Measurements from ENCODE around the gene ADM5.

The ADM5 gene

GRCh38 chr19:49667473-49667872, 21.9 kb upstream of the ADM5 start:
- Mint-ChIP-seq H3K27ac (no peak overlapping the region), H3K27me3 (no peaks in the 10 kb centered on the region), H3K9me3 (ENCODE audit: low read depth) (no peaks in the 10 kb centered on the region), H3K4me3 (peak overlapping the region; percentile 99), H3K4me1 (ENCODE audit: low read depth) (peaks cover 40% of the 10 kb centered on the region), H3K36me3 (peaks cover 2% of the 10 kb centered on the region)

- Mint-ChIP-seq H3K4me1 (ENCODE audit: low read depth) (peaks cover 25% of the 10 kb centered on the region), H3K36me3 (peaks cover 2% of the 10 kb centered on the region), H3K4me3 (no peak overlapping the region), H3K27ac (no peak overlapping the region), H3K9me3 (ENCODE audit: low read depth) (no peaks in the 10 kb centered on the region), H3K27me3 (no peaks in the 10 kb centered on the region)
Observed at GRCh38 chr19:49669516-49669915, 19.9 kb upstream of the ADM5 start.

DNA sequence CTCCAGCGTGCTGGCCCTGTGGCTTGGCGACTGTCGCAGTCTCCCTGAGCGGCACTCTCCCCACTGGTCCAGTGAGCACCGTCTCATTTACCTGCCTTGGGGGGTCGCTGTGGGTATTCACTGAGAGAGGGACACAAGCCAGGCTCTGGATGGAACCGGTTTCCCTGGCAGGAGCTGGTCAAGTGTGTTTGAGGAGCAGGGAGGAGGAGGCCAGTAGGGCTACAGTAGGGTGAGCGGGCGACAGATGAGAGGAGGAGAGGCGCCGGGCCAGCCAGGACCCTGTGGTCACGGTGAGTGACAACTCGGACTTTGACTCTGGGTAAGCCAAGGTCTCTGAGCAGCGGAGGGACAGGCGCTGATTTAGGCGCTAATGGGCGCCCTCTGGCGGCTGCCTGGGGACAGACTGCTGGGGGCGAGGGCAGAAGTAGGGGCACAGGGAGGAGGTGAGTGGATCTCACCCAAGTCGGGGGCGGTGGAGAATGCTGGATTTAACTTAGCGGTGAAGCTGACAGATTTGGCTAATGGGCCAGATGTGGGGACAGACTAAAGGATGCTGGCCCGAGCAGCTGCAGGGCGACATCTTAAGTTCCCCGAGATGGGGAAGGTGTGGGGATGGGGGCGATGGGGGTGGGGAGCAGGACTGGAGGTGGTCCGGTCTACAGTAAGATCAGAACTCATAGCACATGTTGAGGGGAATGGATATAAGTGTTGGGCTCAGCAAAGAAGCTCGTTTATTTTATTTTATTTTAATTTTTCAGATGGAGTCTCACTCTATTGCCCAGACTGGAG, 17.1 kb upstream of the ADM5 start:
- peaks cover 2% of the 10 kb centered on the region for H3K36me3 Mint-ChIP-seq
- H3K27me3 Mint-ChIP-seq, result no peaks in the 10 kb centered on the region
- H3K9me3 Mint-ChIP-seq (ENCODE audit: low read depth), result no peaks in the 10 kb centered on the region
- H3K4me1 Mint-ChIP-seq (ENCODE audit: low read depth), result peaks cover 18% of the 10 kb centered on the region
- H3K27ac Mint-ChIP-seq, result no peak overlapping the region
- H3K4me3 Mint-ChIP-seq, result no peak overlapping the region

DNA sequence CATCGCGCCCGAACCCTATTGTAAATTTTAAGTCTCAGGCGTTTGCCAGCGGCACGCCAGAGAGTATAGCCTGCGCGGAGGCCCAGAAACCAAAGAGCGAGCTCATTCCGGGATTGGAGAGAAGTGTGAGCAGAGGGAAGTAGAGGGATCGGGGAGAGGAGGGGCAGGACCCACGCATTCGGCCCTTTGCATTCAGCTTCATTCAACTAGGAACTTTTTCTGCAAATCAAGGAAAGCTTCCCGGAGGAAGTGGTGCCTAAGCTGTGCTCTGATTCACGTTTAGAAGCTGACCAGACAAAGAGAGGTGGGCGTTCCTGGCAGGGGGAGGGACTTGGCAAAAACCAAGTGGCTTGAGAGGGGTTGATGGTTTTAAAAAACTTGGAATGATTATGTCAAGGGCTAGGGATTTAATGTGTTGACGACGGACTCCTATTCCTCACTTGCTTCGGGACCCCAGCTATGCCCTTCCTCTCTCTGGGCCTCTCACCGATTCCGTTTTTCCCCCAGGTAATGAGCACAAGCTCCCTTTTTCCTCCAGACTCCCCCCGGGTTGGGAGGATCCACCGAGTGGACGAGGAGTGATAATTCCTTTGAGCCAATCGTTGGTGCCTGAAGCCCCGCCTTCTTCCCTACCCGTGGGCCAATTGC, 13.1 kb upstream of the ADM5 start:
- Mint-ChIP-seq H3K9me3 (ENCODE audit: low read depth) (no peaks in the 10 kb centered on the region), H3K36me3 (no peaks in the 10 kb centered on the region), H3K4me3 (peak overlapping the region; percentile 94), H3K4me1 (ENCODE audit: low read depth) (peaks cover 34% of the 10 kb centered on the region), H3K27ac (peak overlapping the region; percentile 99), H3K27me3 (no peaks in the 10 kb centered on the region)

GRCh38 chr19:49676784-49677230, 12.6 kb upstream of the ADM5 start:
- H3K27me3 Mint-ChIP-seq, result no peaks in the 10 kb centered on the region
- peak overlapping the region; percentile 94 for H3K4me3 Mint-ChIP-seq
- peaks cover 34% of the 10 kb centered on the region for H3K4me1 Mint-ChIP-seq (ENCODE audit: low read depth)
- H3K36me3 Mint-ChIP-seq, result no peaks in the 10 kb centered on the region
- no peaks in the 10 kb centered on the region for H3K9me3 Mint-ChIP-seq (ENCODE audit: low read depth)
- H3K27ac Mint-ChIP-seq, result peak overlapping the region; percentile 99

DNA sequence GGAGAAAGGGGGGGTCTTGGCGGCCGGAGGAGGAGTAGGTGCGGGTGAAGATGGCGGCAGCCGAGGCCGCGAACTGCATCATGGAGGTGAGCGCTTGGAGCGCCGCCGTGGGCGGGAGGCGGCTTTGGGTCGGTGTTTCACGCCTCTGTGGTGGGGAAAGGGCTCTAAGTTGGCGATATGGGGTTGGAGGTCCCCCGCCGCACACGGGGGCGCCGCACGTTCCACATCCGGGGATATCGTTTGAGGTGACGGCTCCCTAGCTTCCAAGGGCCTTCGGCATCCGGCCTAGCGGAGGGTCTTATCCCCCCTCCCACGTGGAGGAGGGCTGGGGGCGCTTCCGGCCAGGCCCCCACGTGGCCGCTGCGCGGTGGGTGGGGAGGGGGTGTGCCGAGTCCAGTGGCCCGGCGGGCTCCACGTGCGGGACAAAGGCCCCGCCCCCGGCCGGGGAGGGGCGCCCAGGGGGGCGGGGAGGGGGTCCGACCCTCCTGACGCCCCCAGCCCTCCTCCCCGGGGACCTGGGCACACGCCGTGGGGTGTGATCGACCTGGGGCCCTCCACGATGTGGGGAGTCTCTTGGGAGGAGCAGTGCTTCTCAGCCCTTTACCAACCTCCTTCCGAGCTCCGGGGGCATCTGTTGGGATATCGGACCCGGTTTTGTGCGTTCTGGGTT, 12.0 kb upstream of the ADM5 start, which contains the start of gene PRMT1:
TSS of gene PRMT1 (plus strand) at position 41 of the 670 bp plus-strand sequence. CDS start at position 51, 10 bp downstream.
- peak within 1 kb of the TSS; percentile 97 for H3K4me3 Mint-ChIP-seq
- H3K4me1 Mint-ChIP-seq (ENCODE audit: low read depth), result peaks cover 29% of the 10 kb centered on the region

DNA sequence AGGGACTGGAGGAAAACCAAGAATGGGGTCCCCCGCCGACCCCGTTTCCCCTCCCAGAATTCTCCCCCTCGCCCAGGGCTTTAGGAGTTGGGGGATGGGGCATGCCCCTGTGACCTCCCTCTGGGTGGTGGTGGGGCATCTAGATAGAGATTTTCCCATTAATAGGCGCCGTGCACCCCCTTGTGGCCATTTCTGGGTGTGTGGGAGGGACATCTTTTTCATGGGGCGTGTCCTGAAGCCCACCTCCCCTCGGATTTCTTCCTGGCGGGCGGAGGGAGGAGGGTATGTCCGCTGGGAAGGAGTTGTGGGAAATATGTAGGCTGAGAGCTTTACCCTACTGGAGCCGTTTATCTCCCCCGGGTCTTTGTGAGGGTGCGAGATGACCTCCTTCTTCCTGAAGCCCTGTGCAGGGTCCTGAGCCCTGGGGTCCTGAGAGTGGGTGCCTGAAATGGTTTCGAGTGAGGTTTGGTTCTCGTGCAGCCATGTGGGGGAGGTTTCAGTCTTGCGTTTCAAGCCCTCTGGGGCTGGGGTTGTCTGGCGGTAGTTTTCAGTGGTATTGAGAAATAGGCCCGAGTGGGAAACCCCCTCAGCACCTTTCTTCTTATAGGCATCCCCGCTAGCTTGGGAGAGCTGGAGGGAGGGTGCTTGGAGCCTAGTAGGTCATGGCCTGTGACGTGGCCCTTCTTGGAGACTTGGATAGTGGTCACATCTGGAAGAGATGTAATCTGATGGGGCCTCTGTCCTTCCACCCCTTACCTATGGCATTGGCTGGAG, 11.3 kb upstream of the ADM5 start:
- peak overlapping the region; percentile 97 for H3K4me3 Mint-ChIP-seq
- no peaks in the 10 kb centered on the region for H3K36me3 Mint-ChIP-seq
- H3K27ac Mint-ChIP-seq, result peak overlapping the region; percentile 95
- no peaks in the 10 kb centered on the region for H3K9me3 Mint-ChIP-seq (ENCODE audit: low read depth)
- H3K4me1 Mint-ChIP-seq (ENCODE audit: low read depth), result peaks cover 30% of the 10 kb centered on the region
- H3K27me3 Mint-ChIP-seq, result no peaks in the 10 kb centered on the region

More for the DNA sequence above, 12.0 kb upstream of the ADM5 start, which contains the start of gene PRMT1:
- Mint-ChIP-seq H3K27me3 (no peaks in the 10 kb centered on the region), H3K27ac (peak within 1 kb of the TSS; percentile 99), H3K9me3 (ENCODE audit: low read depth) (no peaks in the 10 kb centered on the region), H3K36me3 (no peaks in the 10 kb centered on the region)

DNA sequence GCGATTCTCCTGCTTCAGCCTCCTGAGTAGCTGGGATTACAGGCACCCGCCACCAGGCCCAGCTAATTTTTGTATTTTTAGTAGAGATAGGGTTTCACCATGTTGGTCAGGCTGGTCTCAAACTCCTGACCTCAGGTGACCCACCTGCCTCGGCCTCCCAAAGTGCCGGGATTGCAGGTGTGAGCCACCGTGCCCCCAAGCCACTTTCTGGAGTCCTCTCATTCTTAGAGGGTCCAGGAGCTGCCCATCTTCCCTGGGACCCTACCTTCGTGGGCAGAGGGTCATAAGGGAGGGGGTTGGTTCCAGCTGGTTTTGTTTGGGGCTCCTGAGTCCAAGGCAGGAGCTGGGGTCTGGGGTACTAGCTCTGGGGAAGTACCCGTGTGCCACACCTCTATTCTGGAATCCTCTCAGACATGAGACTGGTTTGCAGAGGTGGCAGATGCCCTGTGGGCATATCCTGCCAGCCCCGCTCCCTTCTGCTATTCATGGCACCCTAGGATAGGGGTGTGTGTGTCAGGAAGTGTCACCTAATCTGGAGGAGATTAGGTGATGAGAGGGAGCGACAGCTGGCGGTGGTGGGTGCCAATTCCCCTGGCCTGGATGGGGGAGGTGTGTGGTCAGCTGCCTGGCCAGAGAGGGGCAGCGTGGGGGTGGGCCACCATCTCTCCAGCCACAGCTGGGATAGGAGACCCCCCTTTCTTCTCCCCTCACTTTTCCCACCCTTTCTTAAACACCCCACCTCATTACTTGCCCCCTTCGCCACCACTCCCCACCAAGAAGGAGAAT, 10.2 kb upstream of the ADM5 start:
- Mint-ChIP-seq H3K27ac (peak overlapping the region; percentile 16), H3K4me3 (peak overlapping the region; percentile 97), H3K4me1 (ENCODE audit: low read depth) (peaks cover 29% of the 10 kb centered on the region), H3K9me3 (ENCODE audit: low read depth) (no peaks in the 10 kb centered on the region), H3K27me3 (no peaks in the 10 kb centered on the region), H3K36me3 (no peaks in the 10 kb centered on the region)

GRCh38 chr19:49679771-49680413, 9.5 kb upstream of the ADM5 start:
- peak overlapping the region; percentile 69 for H3K4me3 Mint-ChIP-seq
- H3K9me3 Mint-ChIP-seq (ENCODE audit: low read depth), result no peaks in the 10 kb centered on the region
- H3K27ac Mint-ChIP-seq, result peak overlapping the region; percentile 10
- no peaks in the 10 kb centered on the region for H3K27me3 Mint-ChIP-seq
- H3K36me3 Mint-ChIP-seq, result no peaks in the 10 kb centered on the region
- peaks cover 29% of the 10 kb centered on the region for H3K4me1 Mint-ChIP-seq (ENCODE audit: low read depth)

- Mint-ChIP-seq H3K36me3 (no peaks in the 10 kb centered on the region), H3K27ac (peak overlapping the region; percentile 10), H3K4me1 (ENCODE audit: low read depth) (peaks cover 32% of the 10 kb centered on the region), H3K27me3 (no peaks in the 10 kb centered on the region), H3K9me3 (ENCODE audit: low read depth) (no peaks in the 10 kb centered on the region), H3K4me3 (peak overlapping the region; percentile 69)
Observed at GRCh38 chr19:49680421-49681351, 8.7 kb upstream of the ADM5 start.

DNA sequence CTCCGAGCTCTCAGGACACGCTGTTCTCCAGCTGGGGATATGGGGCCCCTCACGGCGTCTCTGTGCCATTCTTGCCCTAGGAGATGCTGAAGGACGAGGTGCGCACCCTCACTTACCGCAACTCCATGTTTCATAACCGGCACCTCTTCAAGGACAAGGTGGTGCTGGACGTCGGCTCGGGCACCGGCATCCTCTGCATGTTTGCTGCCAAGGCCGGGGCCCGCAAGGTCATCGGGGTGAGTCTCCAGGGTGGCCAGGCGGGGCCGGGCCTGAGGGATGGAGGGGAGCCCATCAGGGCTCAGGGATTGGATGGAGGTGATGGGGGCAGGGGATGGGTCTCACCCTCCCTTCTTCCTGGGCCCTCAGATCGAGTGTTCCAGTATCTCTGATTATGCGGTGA, 7.6 kb upstream of the ADM5 start:
- Mint-ChIP-seq H3K27ac (no peak overlapping the region), H3K4me1 (ENCODE audit: low read depth) (peaks cover 26% of the 10 kb centered on the region), H3K4me3 (peak overlapping the region; percentile 3), H3K27me3 (no peaks in the 10 kb centered on the region), H3K9me3 (ENCODE audit: low read depth) (no peaks in the 10 kb centered on the region), H3K36me3 (no peaks in the 10 kb centered on the region)

DNA sequence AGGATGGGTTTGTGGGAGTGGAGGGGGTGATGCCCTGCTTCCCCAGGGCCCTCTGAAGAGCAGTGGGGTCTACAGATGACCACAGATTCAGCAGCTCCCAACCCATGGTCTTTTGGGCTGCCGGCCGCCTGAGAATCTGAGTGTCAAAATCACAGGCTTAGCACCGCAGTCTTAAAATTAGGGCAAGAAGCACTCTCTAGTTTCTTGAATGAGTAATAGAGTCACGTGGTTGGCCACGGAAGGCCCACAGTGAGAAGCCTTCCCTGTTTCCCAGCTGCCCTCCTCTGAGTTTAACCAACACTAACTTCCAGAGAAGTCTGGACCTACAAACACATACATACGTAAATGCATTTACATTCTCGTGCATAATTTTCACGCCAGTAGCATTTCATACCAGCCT, 7.1 kb upstream of the ADM5 start:
- no peaks in the 10 kb centered on the region for H3K36me3 Mint-ChIP-seq
- H3K9me3 Mint-ChIP-seq (ENCODE audit: low read depth), result no peaks in the 10 kb centered on the region
- no peaks in the 10 kb centered on the region for H3K27me3 Mint-ChIP-seq
- H3K4me3 Mint-ChIP-seq, result peak overlapping the region; percentile 3
- H3K27ac Mint-ChIP-seq, result no peak overlapping the region
- peaks cover 26% of the 10 kb centered on the region for H3K4me1 Mint-ChIP-seq (ENCODE audit: low read depth)

GRCh38 chr19:49683814-49684250, 5.6 kb upstream of the ADM5 start:
- peak overlapping the region; percentile 46 for H3K27ac Mint-ChIP-seq
- no peak overlapping the region for H3K4me3 Mint-ChIP-seq
- no peaks in the 10 kb centered on the region for H3K36me3 Mint-ChIP-seq

More at GRCh38 chr19:49683814-49684250, 5.6 kb upstream of the ADM5 start:
- peaks cover 28% of the 10 kb centered on the region for H3K4me1 Mint-ChIP-seq (ENCODE audit: low read depth)
- no peaks in the 10 kb centered on the region for H3K27me3 Mint-ChIP-seq
- no peaks in the 10 kb centered on the region for H3K9me3 Mint-ChIP-seq (ENCODE audit: low read depth)
